ENCODE data around the gene CLDN18.

CLDN18 gene

GRCh38 chr3:138023754-138024153 is 13.8 kb downstream of the CLDN18 start:
- no peak for DNase-seq (ENCODE audit: low read depth in 1 of 2, low spot score in 1 of 2)

- no peak for DNase-seq (ENCODE audit: low read depth in 1 of 2, low spot score in 1 of 2)
Measured at GRCh38 chr3:138025553-138025952, 15.6 kb downstream of the CLDN18 start.

GRCh38 chr3:138027821-138028220 is 17.9 kb downstream of the CLDN18 start:
- no peak for DNase-seq (ENCODE audit: low read depth in 1 of 2, low spot score in 1 of 2)

- DNase-seq (ENCODE audit: low read depth in 1 of 2, low spot score in 1 of 2): no peak
Measured at GRCh38 chr3:138030734-138031280, 20.8 kb downstream of the CLDN18 start.

- DNase-seq (ENCODE audit: low read depth in 1 of 2, low spot score in 1 of 2): no peak
Measured at GRCh38 chr3:138031536-138031935, 21.6 kb downstream of the CLDN18 start.

GRCh38 chr3:138032567-138032966 is 22.6 kb downstream of the CLDN18 start:
- no peak for DNase-seq (ENCODE audit: low read depth in 1 of 2, low spot score in 1 of 2)

- DNase-seq (ENCODE audit: low read depth in 1 of 2, low spot score in 1 of 2): no peak
Measured at GRCh38 chr3:138033202-138033691, 23.3 kb downstream of the CLDN18 start.

GRCh38 chr3:138034918-138035317 is 25.0 kb downstream of the CLDN18 start:
- no peak for DNase-seq (ENCODE audit: low read depth in 1 of 2, low spot score in 1 of 2)

GRCh38 chr3:138036572-138036971 is 26.6 kb downstream of the CLDN18 start:
- DNase-seq (ENCODE audit: low read depth in 1 of 2, low spot score in 1 of 2): no peak

GRCh38 chr3:138038725-138039462 is 28.9 kb downstream of the CLDN18 start:
- DNase-seq (ENCODE audit: low read depth in 1 of 2, low spot score in 1 of 2): no peak

GRCh38 chr3:138042043-138042442 is 32.1 kb downstream of the CLDN18 start:
- DNase-seq (ENCODE audit: low read depth in 1 of 2, low spot score in 1 of 2): no peak

GRCh38 chr3:138043266-138044029 is 33.5 kb downstream of the CLDN18 start:
- no peak for DNase-seq (ENCODE audit: low read depth in 1 of 2, low spot score in 1 of 2)

GRCh38 chr3:138046085-138046484 is 36.1 kb downstream of the CLDN18 start:
- no peak for DNase-seq (ENCODE audit: low read depth in 1 of 2, low spot score in 1 of 2)

GRCh38 chr3:138046955-138047354 is 37.0 kb downstream of the CLDN18 start:
- DNase-seq (ENCODE audit: low read depth in 1 of 2, low spot score in 1 of 2): no peak

- DNase-seq (ENCODE audit: low read depth in 1 of 2, low spot score in 1 of 2): no peak
Measured at GRCh38 chr3:138047596-138048158, 37.7 kb downstream of the CLDN18 start.

- DNase-seq (ENCODE audit: low read depth in 1 of 2, low spot score in 1 of 2): no peak
Measured at GRCh38 chr3:138049157-138049919, 39.4 kb downstream of the CLDN18 start.

GRCh38 chr3:138051947-138052802 is 42.2 kb downstream of the CLDN18 start:
- DNase-seq (ENCODE audit: low read depth in 1 of 2, low spot score in 1 of 2): no peak

- no peak for DNase-seq (ENCODE audit: low read depth in 1 of 2, low spot score in 1 of 2)
Measured at GRCh38 chr3:138054057-138054456, 44.1 kb downstream of the CLDN18 start.

GRCh38 chr3:138057384-138057783 is 47.4 kb downstream of the CLDN18 start:
- no peak for DNase-seq (ENCODE audit: low read depth in 1 of 2, low spot score in 1 of 2)

- no peak for DNase-seq (ENCODE audit: low read depth in 1 of 2, low spot score in 1 of 2)
Measured at GRCh38 chr3:138059261-138059660, 49.3 kb downstream of the CLDN18 start.

Measured in activated T-helper 1 cell treated with anti-CD3 and anti-CD28 coated beads, Interleukin-2, amount 50 U/mL, for 16 hours (primary cell).